Esophagus muscularis mucosa (tissue), 4 donors: Measurements from ENCODE around the gene MATCAP1. TPM values are rescaled to one million over a fixed set of nuclear protein-coding genes. Genes with fewer than 3 reads are reported as not detected.

Experiments used
- DNase-seq: peaks from one replicate; pipeline ENCODE4 v3.0.0-alpha.2; 2017; ENCODE audit errors: extremely low spot score
- H3K27ac ChIP-seq, 4 donors: fragments of 200-600 bp; sonication (generic); replicated peaks in 1 of 4; 1 replicate in 3 of 4; 2 replicates in 1 of 4; pipeline ENCODE4 v1.5.1; 2016 to 2019; ENCODE audit warnings: mild to moderate bottlenecking in 1 of 4
- H3K27me3 ChIP-seq, 4 donors: fragments of 200-600 bp; sonication (generic); one replicate each; pipeline versions ENCODE4 v1.5.1 to v1.6.0; 2016 to 2019
- H3K36me3 ChIP-seq, 4 donors: fragments of 200-600 bp; sonication (generic); one replicate each; pipeline ENCODE4 v1.5.1; 2016 to 2019
- H3K4me1 ChIP-seq, 4 donors: fragments of 200-600 bp; sonication (generic); one replicate each; pipeline ENCODE4 v1.5.1; 2016 to 2019
- H3K4me3 ChIP-seq, 4 donors: fragments of 200-600 bp; sonication (generic); 1 replicate in 2 of 4; 2 replicates in 2 of 4; pipeline ENCODE4 v1.5.1; 2016 to 2019; ENCODE audit warnings: mild to moderate bottlenecking in 4 of 4, moderate library complexity in 1 of 4
- H3K9me3 ChIP-seq, 4 donors: fragments of 200-600 bp; sonication (generic); 1 replicate in 3 of 4; 2 replicates in 1 of 4; pipeline ENCODE4 v1.5.1; 2016 to 2019
- CTCF ChIP-seq, 3 experiments: fragments of 200-600 bp in 2 of 3; fragments of 450-650 bp in 1 of 3; sonication (generic) in 2 of 3; IDR thresholded peaks; one replicate each; pipeline ENCODE4 v1.5.1; 2017 to 2019; ENCODE audit warnings: antibody characterized with exemption in 3 of 3, mild to moderate bottlenecking in 2 of 3, moderate library complexity in 1 of 3
- EP300 ChIP-seq: sonication (generic); formaldehyde crosslinking; IDR thresholded peaks from one replicate; pipeline ENCODE4 v1.6.1; 2017; ENCODE audit warnings: antibody characterized with exemption
- POLR2A ChIP-seq: fragments of 450-650 bp; IDR thresholded peaks from one replicate; pipeline ENCODE4 v1.6.1; 2017; ENCODE audit warnings: antibody characterized with exemption, moderate library complexity, mild to moderate bottlenecking, low read depth
- POLR2AphosphoS5 ChIP-seq, 2 donors: sonication (generic); formaldehyde crosslinking; IDR thresholded peaks; one replicate each; pipeline ENCODE4 v1.6.1; 2017; ENCODE audit warnings: antibody characterized with exemption in 2 of 2
- WGBS: methylation state at CpG from one replicate; pipeline ENCODE4 v1.1.5; 2018; 5-methylcytosine and 5-hydroxymethylcytosine counted together
- intact Hi-C: fragments of 100-400 bp; cut with DNase I; formaldehyde crosslinking; loops from one replicate; pipeline ENCODE4 v1.15.1; 2023
- total RNA-seq, 4 donors: library from RNA; depleted of rRNA; stranded (reverse); fragments of >200 nt; gene quantifications; one replicate each; pipeline versions ENCODE4 v1.1.0 to v1.2.1, GENCODE V29; 2016

Gene MATCAP1
- total RNA-seq, 4 donors from 2014 or later: 7.8 to 17.7 (median 11.2) TPM

GRCh38 chr16:67190041-67190440 lies 6.3 kb upstream of the MATCAP1 start, which contains the start of gene EXOC3L1:
Gene EXOC3L1, minus strand, starts transcription at chr16:67190136. Its CDS starts 460 bp downstream, at chr16:67189676.
- Histone ChIP-seq H3K9me3 (no peaks in the 10 kb centered on the region), H3K27ac (no peak within 1 kb of the TSS), H3K36me3 (peaks cover 9 to 18% (median 17%) of the 10 kb centered on the region in 4 donors), H3K27me3 (no peaks in the 10 kb centered on the region), H3K4me1 (peaks cover 43 to 48% (median 47%) of the 10 kb centered on the region in 4 donors), H3K4me3 (no peak within 1 kb of the TSS)
- intact Hi-C loops: no loop called here
- no peak for DNase-seq
- no peak for TF ChIP-seq POLR2A
- no peak for TF ChIP-seq EP300
- TF ChIP-seq CTCF (IDR thresholded peaks at IDR 0.05): no peak
- no peak for TF ChIP-seq POLR2AphosphoS5 (IDR thresholded peaks at IDR 0.05)
- 40% methylated on average over 4 of the region's 6 CpGs for WGBS

GRCh38 chr16:67188798-67189197 lies 5.0 kb upstream of the MATCAP1 start:
- Histone ChIP-seq H3K27me3 (no peaks in the 10 kb centered on the region), H3K4me3 (no peak overlapping the region), H3K9me3 (no peaks in the 10 kb centered on the region), H3K36me3 (peaks cover 0 to 5% (median 4%) of the 10 kb centered on the region in 4 donors), H3K27ac (no peak overlapping the region), H3K4me1 (peaks cover 45 to 47% (median 46%) of the 10 kb centered on the region in 4 donors)
- no peak for TF ChIP-seq POLR2AphosphoS5 (IDR thresholded peaks at IDR 0.05)
- TF ChIP-seq CTCF (IDR thresholded peaks at IDR 0.05): no peak
- TF ChIP-seq POLR2A: no peak
- TF ChIP-seq EP300: no peak
- no peak for DNase-seq
- 88% methylated on average over 10 of the region's 15 CpGs for WGBS
- intact Hi-C loops: no loop called here

GRCh38 chr16:67188323-67188722 lies 4.6 kb upstream of the MATCAP1 start:
- no peaks in the 10 kb centered on the region for H3K27me3 ChIP-seq
- 79% methylated on average over 2 of the region's 4 CpGs for WGBS
- no peak for TF ChIP-seq POLR2AphosphoS5 (IDR thresholded peaks at IDR 0.05)
- no peak for TF ChIP-seq POLR2A
- TF ChIP-seq CTCF (IDR thresholded peaks at IDR 0.05): no peak
- TF ChIP-seq EP300: no peak
- DNase-seq: no peak
- H3K4me3 ChIP-seq: no peak overlapping the region
- H3K36me3 ChIP-seq: peaks cover 0 to under 1% (median under 1%) of the 10 kb centered on the region in 4 donors
- H3K27ac ChIP-seq: no peak overlapping the region
- no peaks in the 10 kb centered on the region for H3K9me3 ChIP-seq
- intact Hi-C loops: no loop called here
- H3K4me1 ChIP-seq: peaks cover 42 to 43% (median 42%) of the 10 kb centered on the region in 4 donors

- intact Hi-C loops: no loop called here
- Histone ChIP-seq H3K9me3 (no peaks in the 10 kb centered on the region), H3K4me1 (peaks cover 38 to 43% (median 42%) of the 10 kb centered on the region in 4 donors), H3K36me3 (no peaks in the 10 kb centered on the region), H3K27me3 (no peaks in the 10 kb centered on the region), H3K4me3 (no peak overlapping the region), H3K27ac (no peak overlapping the region)
- WGBS: 90% methylated on average over 7 of the region's 26 CpGs
- TF ChIP-seq POLR2AphosphoS5 (IDR thresholded peaks at IDR 0.05) (no peak), CTCF (IDR thresholded peaks at IDR 0.05) (no peak), EP300 (no peak), POLR2A (no peak)
- no peak for DNase-seq
Measured at GRCh38 chr16:67187175-67187890, 3.6 kb upstream of the MATCAP1 start.
